Measurements from ENCODE around the gene CLPTM1L. TPM values are rescaled to one million over a fixed set of nuclear protein-coding genes. Genes with fewer than 3 reads are reported as not detected.
"Not testable (repeated sequence)": the region's sequence is repeated elsewhere in the genome, so short reads cannot be mapped to it uniquely, and the experiment has no call there.

Gene CLPTM1L
- total RNA-seq, 1 experiment from 2014 or later: 141 TPM

DNA sequence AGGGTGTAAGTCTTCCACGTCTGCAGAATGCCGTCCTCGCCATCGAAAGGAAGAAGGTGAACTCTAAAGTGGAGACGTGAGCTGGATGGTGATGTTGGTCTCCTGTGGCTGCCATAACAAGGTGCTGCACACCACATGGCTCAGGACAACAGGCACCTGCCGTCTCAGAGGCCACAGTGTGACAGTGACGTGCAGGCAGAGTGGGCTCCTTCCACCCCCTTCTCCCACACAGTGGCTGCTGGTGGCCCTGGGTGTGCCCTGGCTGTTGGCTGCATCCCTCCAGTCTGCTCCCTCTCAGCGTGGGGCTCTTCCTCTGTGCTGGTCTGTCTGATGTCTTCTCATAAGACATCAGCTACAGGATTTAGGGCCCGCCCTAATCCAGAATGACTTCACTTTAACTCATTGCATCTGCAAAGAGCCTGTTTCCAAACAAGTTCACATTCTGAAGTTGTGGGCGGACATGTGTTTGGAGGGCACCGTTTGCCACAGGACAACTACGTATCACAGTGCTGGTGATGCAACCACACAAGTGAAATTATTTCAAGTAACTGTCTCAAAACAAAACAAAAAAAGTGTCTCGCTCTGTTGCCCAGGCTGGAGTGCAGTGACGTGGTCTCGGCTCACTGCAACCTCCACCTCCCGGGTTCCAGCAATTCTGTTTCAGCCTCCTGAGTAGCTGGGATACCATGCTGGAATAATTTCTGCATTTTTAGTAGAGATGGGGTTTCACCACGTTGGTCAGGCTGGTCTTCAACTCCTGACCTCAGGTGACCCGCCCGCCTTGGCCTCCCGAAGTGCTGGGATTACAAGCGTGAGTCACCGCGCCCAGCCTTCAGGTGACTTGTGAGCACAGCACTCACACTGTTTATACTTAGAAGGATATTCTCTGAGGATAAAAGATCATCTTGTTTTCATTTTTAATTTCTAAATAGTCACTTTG is 31.2 kb upstream of the CLPTM1L start:
- Histone ChIP-seq H2AFZ (ENCODE audit: low read length) (no peak overlapping the region), H3K27me3 (ENCODE audit: low read length) (no peaks in the 10 kb centered on the region), H3K4me2 (ENCODE audit: low read depth, low read length, poor library complexity, severe bottlenecking) (no peak overlapping the region), H3K79me2 (ENCODE audit: low read length) (no peaks in the 10 kb centered on the region), H4K20me1 (ENCODE audit: insufficient read depth, low read depth, low read length) (no peaks in the 10 kb centered on the region), H3K4me1 (ENCODE audit: low read length) (peaks cover 8% of the 10 kb centered on the region), H3K9me2 (replicated peaks; ENCODE audit: insufficient read depth, low read length) (no peaks in the 10 kb centered on the region), H3K27ac (ENCODE audit: low read length) (no peak overlapping the region), H3K9ac (ENCODE audit: low read length) (no peak overlapping the region), H3K36me3 (ENCODE audit: insufficient read depth, low read length) (no peaks in the 10 kb centered on the region), H3K9me3 (ENCODE audit: low read length) (no peaks in the 10 kb centered on the region), H3K4me3 (ENCODE audit: low read length) (no peak overlapping the region)
- DNase-seq: no peak

DNA sequence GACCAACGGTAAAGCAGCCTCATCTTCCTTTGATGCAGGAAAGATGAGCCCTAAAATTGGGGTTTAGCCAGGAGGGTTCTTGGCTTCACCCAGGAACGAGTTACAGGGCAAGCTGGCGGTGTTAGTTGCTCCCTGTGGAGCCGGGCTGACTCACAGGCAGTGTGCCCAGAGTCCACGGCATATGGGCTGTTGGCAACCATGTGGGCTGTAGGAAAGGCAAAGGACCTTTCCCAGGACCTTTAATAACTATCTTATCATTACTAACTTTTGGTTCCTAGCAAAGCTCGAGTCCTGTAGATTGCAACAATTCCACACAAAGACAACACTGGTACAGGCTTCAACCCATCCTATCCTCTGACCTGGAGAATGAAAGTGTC is 29.8 kb upstream of the CLPTM1L start:
- no peaks in the 10 kb centered on the region for H4K20me1 ChIP-seq (ENCODE audit: insufficient read depth, low read depth, low read length)
- H3K9me3 ChIP-seq (ENCODE audit: low read length): no peaks in the 10 kb centered on the region
- H3K4me3 ChIP-seq (ENCODE audit: low read length): no peak overlapping the region
- no peaks in the 10 kb centered on the region for H3K9me2 ChIP-seq (replicated peaks; ENCODE audit: insufficient read depth, low read length)
- H3K27ac ChIP-seq (ENCODE audit: low read length): no peak overlapping the region
- DNase-seq: no peak
- H3K9ac ChIP-seq (ENCODE audit: low read length): no peak overlapping the region
- peaks cover 8% of the 10 kb centered on the region for H3K4me1 ChIP-seq (ENCODE audit: low read length)
- H2AFZ ChIP-seq (ENCODE audit: low read length): no peak overlapping the region
- no peaks in the 10 kb centered on the region for H3K36me3 ChIP-seq (ENCODE audit: insufficient read depth, low read length)
- no peaks in the 10 kb centered on the region for H3K27me3 ChIP-seq (ENCODE audit: low read length)
- no peaks in the 10 kb centered on the region for H3K79me2 ChIP-seq (ENCODE audit: low read length)
- no peak overlapping the region for H3K4me2 ChIP-seq (ENCODE audit: low read depth, low read length, poor library complexity, severe bottlenecking)

DNA sequence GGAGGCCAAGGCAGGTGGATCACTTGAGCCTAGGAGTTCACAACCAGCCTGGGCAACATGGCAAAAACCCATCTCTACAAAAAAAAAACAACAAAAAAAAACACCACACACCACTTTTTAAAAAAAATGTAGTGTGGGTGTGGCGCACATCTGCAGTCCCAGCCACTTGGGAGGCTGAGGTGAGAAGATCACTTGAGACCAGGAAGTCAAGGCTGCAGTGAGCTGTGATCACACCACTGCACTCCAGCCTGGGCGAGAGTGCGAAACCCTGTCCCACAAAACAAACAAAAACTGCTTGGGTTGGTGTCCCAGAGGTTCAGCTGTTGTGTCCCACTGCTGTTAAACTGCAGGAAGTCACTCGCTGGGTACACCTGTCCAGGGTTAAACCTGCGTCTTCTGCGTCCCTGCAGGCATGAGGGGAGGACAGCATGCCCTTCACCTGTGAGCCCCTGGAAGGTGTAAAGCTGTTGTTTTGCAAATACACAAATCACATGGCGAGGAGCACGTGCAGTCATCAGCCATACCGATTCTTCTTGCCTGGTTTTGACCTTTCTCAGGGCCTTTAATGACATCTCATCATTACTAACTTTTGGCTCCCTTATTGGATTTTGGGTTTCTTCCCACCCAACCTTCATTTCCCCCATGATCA is 29.3 kb upstream of the CLPTM1L start:
- H3K79me2 ChIP-seq (ENCODE audit: low read length): no peaks in the 10 kb centered on the region
- H3K4me2 ChIP-seq (ENCODE audit: low read depth, low read length, poor library complexity, severe bottlenecking): no peak overlapping the region
- no peaks in the 10 kb centered on the region for H4K20me1 ChIP-seq (ENCODE audit: insufficient read depth, low read depth, low read length)
- H3K9me2 ChIP-seq (replicated peaks; ENCODE audit: insufficient read depth, low read length): no peaks in the 10 kb centered on the region
- H3K36me3 ChIP-seq (ENCODE audit: insufficient read depth, low read length): no peaks in the 10 kb centered on the region
- DNase-seq: no peak
- no peak overlapping the region for H3K4me3 ChIP-seq (ENCODE audit: low read length)
- H3K9ac ChIP-seq (ENCODE audit: low read length): no peak overlapping the region
- H2AFZ ChIP-seq (ENCODE audit: low read length): no peak overlapping the region
- H3K9me3 ChIP-seq (ENCODE audit: low read length): no peaks in the 10 kb centered on the region
- no peak overlapping the region for H3K27ac ChIP-seq (ENCODE audit: low read length)
- no peaks in the 10 kb centered on the region for H3K27me3 ChIP-seq (ENCODE audit: low read length)
- H3K4me1 ChIP-seq (ENCODE audit: low read length): peaks cover 8% of the 10 kb centered on the region

DNA sequence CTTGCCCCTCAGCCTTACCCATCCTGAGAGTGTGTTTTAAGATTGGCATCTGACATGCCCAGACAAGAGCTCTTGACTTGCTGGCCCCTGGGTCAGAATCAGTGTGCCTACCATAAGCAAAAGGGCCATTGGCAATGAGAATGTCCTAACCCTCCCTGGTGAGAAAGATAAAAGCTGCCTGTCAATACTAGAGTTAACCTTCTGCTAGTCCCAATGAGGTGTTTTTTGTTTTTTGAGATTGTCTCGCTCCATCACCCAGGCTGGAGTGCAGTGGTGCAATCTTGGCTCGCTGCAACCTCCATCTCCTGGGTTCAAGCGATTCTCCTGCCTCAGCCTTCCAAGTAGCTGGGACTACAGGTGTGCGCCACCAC is 27.1 kb upstream of the CLPTM1L start:
- not testable (repeated sequence) for H2AFZ ChIP-seq (ENCODE audit: low read length); H3K4me2 ChIP-seq (ENCODE audit: low read depth, low read length, poor library complexity, severe bottlenecking); H3K9ac ChIP-seq (ENCODE audit: low read length); H3K79me2 ChIP-seq (ENCODE audit: low read length); H3K4me3 ChIP-seq (ENCODE audit: low read length); H3K27me3 ChIP-seq (ENCODE audit: low read length); H4K20me1 ChIP-seq (ENCODE audit: insufficient read depth, low read depth, low read length); H3K9me2 ChIP-seq (replicated peaks; ENCODE audit: insufficient read depth, low read length); H3K36me3 ChIP-seq (ENCODE audit: insufficient read depth, low read length); H3K27ac ChIP-seq (ENCODE audit: low read length); H3K9me3 ChIP-seq (ENCODE audit: low read length); DNase-seq
- peaks cover 13% of the 10 kb centered on the region for H3K4me1 ChIP-seq (ENCODE audit: low read length)

DNA sequence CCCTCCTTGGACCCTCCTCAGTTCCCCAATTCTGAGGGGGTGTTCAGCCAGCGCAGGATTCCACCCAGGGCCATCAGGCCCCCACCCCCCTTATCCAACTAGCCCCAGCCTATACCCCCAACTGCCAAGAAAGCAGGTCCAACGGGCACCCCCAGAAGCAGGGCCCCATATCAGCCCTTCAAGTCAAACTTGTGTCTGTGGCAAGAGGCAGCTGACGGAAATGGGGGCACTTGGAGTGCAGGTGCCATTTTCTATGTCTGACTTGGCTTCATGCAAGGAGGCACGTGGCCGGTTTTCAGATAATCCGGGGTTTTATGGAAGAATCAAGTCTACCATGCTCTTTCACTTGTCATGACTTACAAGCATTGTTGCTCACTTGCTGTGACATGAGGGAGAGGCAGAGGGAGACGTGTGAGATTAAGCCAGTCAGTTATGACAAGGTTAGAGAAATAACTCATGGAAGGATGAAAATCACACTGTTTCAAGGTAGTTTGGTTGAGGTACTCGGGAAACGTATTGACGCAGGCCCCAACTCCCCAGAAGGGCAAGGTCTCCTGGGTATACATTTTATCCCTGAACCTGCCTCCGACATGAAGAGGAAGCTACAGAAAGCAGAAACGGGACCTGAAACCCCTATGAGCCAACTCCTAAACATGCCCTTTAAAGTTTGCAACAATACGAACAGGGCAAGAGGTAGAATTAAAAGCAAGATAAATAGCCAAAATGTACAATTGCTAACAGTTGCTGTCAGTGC is 26.5 kb upstream of the CLPTM1L start:
- H3K4me3 ChIP-seq (ENCODE audit: low read length): no peak overlapping the region
- H3K9ac ChIP-seq (ENCODE audit: low read length): no peak overlapping the region
- no peak for DNase-seq
- H3K27me3 ChIP-seq (ENCODE audit: low read length): no peaks in the 10 kb centered on the region
- H3K9me3 ChIP-seq (ENCODE audit: low read length): no peaks in the 10 kb centered on the region
- H3K9me2 ChIP-seq (replicated peaks; ENCODE audit: insufficient read depth, low read length): no peaks in the 10 kb centered on the region
- no peak overlapping the region; the same call in 1 of the 2 replicates for H2AFZ ChIP-seq (ENCODE audit: low read length)
- no peaks in the 10 kb centered on the region for H4K20me1 ChIP-seq (ENCODE audit: insufficient read depth, low read depth, low read length)
- no peak overlapping the region for H3K4me2 ChIP-seq (ENCODE audit: low read depth, low read length, poor library complexity, severe bottlenecking)
- H3K36me3 ChIP-seq (ENCODE audit: insufficient read depth, low read length): no peaks in the 10 kb centered on the region
- no peak overlapping the region for H3K27ac ChIP-seq (ENCODE audit: low read length)
- H3K79me2 ChIP-seq (ENCODE audit: low read length): no peaks in the 10 kb centered on the region
- H3K4me1 ChIP-seq (ENCODE audit: low read length): peaks cover 18% of the 10 kb centered on the region

DNA sequence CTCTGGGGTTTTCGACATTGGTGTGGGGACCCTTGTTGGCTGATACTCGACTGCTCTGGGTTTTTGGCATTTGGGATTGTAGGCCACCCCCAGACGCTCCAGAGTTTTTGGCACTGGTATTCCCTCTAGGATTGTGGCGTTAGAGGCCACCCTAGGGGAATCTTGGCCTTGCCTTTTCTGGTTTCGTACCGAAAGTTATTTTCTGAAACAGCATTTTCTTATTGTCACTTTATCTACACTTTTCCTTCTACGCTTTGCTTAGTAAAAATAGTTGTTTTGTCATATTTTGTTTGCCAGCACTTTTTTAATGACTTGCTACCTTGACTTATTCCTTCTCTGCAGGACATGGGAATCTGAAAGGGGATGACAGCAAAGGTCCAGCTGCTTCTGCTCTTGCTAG is 25.1 kb upstream of the CLPTM1L start:
- H3K4me2 ChIP-seq (ENCODE audit: low read depth, low read length, poor library complexity, severe bottlenecking): no peak overlapping the region
- no peak for DNase-seq
- H3K36me3 ChIP-seq (ENCODE audit: insufficient read depth, low read length): no peaks in the 10 kb centered on the region
- no peak overlapping the region for H2AFZ ChIP-seq (ENCODE audit: low read length)
- H3K27me3 ChIP-seq (ENCODE audit: low read length): no peaks in the 10 kb centered on the region
- no peak overlapping the region for H3K27ac ChIP-seq (ENCODE audit: low read length)
- no peaks in the 10 kb centered on the region for H3K9me2 ChIP-seq (replicated peaks; ENCODE audit: insufficient read depth, low read length)
- H4K20me1 ChIP-seq (ENCODE audit: insufficient read depth, low read depth, low read length): no peaks in the 10 kb centered on the region
- no peaks in the 10 kb centered on the region for H3K9me3 ChIP-seq (ENCODE audit: low read length)
- H3K79me2 ChIP-seq (ENCODE audit: low read length): no peaks in the 10 kb centered on the region
- H3K4me3 ChIP-seq (ENCODE audit: low read length): no peak overlapping the region
- H3K9ac ChIP-seq (ENCODE audit: low read length): no peak overlapping the region
- peaks cover 23% of the 10 kb centered on the region for H3K4me1 ChIP-seq (ENCODE audit: low read length)

DNA sequence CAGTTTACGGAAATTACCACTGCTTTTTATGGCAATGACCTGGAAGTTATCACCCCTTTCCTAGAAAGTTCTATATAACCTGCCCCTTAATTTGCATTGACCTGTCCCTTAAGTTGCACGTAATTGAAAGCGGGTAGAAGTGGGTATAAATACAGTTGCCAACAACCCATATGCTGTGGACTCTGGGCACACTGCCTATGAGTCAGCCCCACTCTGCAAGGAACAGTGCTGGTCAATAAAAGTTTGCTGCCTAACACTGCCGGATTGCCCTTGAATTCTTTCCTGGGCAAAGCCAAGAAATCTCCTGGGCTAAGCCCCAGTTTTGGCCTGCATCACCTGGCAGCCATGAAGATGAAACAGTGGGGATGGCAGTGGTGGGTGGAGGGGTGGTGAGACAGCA is 23.9 kb upstream of the CLPTM1L start:
- H3K4me3 ChIP-seq (ENCODE audit: low read length): no peak overlapping the region
- H3K27me3 ChIP-seq (ENCODE audit: low read length): no peaks in the 10 kb centered on the region
- H3K27ac ChIP-seq (ENCODE audit: low read length): no peak overlapping the region
- H3K9me2 ChIP-seq (replicated peaks; ENCODE audit: insufficient read depth, low read length): no peaks in the 10 kb centered on the region
- H3K4me1 ChIP-seq (ENCODE audit: low read length): peaks cover 23% of the 10 kb centered on the region
- no peak for DNase-seq
- no peak overlapping the region for H3K4me2 ChIP-seq (ENCODE audit: low read depth, low read length, poor library complexity, severe bottlenecking)
- H3K9me3 ChIP-seq (ENCODE audit: low read length): no peaks in the 10 kb centered on the region
- no peaks in the 10 kb centered on the region for H3K36me3 ChIP-seq (ENCODE audit: insufficient read depth, low read length)
- no peak overlapping the region for H3K9ac ChIP-seq (ENCODE audit: low read length)
- H4K20me1 ChIP-seq (ENCODE audit: insufficient read depth, low read depth, low read length): no peaks in the 10 kb centered on the region
- H3K79me2 ChIP-seq (ENCODE audit: low read length): no peaks in the 10 kb centered on the region
- no peak overlapping the region for H2AFZ ChIP-seq (ENCODE audit: low read length)

DNA sequence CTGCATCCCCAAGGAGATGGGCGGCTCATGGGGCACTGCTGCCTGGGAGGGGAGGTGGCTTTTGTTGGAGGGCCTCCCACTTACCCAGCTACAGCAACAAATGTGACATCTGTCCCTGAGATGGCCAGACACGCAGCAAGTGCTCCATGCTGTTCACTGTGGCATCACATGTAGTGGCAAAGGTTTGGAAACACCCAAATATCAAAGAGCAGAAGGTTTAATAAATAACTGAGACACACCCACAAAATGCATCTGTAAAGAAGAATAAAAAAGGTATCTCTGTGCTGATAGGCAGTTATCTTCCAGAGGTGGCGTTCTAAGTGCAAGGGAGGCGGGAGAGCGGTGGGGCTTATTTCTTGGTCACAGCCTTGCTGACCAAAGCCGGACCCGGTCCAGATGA is 23.3 kb upstream of the CLPTM1L start:
- Histone ChIP-seq H3K4me3 (ENCODE audit: low read length) (no peak overlapping the region), H3K36me3 (ENCODE audit: insufficient read depth, low read length) (no peaks in the 10 kb centered on the region), H3K27ac (ENCODE audit: low read length) (no peak overlapping the region), H3K79me2 (ENCODE audit: low read length) (no peaks in the 10 kb centered on the region), H3K27me3 (ENCODE audit: low read length) (no peaks in the 10 kb centered on the region), H3K9ac (ENCODE audit: low read length) (no peak overlapping the region), H4K20me1 (ENCODE audit: insufficient read depth, low read depth, low read length) (no peaks in the 10 kb centered on the region), H3K4me1 (ENCODE audit: low read length) (peaks cover 23% of the 10 kb centered on the region), H2AFZ (ENCODE audit: low read length) (no peak overlapping the region), H3K9me3 (ENCODE audit: low read length) (no peaks in the 10 kb centered on the region), H3K9me2 (replicated peaks; ENCODE audit: insufficient read depth, low read length) (no peaks in the 10 kb centered on the region), H3K4me2 (ENCODE audit: low read depth, low read length, poor library complexity, severe bottlenecking) (no peak overlapping the region)
- no peak for DNase-seq
